A549 (cell line): Measurements from ENCODE around the gene PXYLP1.

Experiments
- CEBPB ChIP-seq, 2 experiments: fragments of >200 bp in 1 of 2; sonication (Bioruptor Twin) in 1 of 2; formaldehyde crosslinking in 1 of 2; IDR thresholded peaks; 2 replicates each; pipeline ENCODE4 v1.6.1; 2012 to 2016
- POLR2A ChIP-seq: IDR thresholded peaks from 2 replicates; pipeline ENCODE4 v1.6.1; 2012; ENCODE audit warnings: mild to moderate bottlenecking, low read length

- TF ChIP-seq POLR2A (no peak), CEBPB (IDR thresholded peaks at IDR 0.05) (no peak)
Observed at GRCh38 chr3:141274411-141275031, 42.9 kb downstream of the PXYLP1 start.
